Ascending aorta (tissue), 2 donors: ENCODE data around the gene GABRG3. TPM values are rescaled to one million over a fixed set of nuclear protein-coding genes. Genes with fewer than 3 reads are reported as not detected.

Source experiments
- DNase-seq, 2 donors: peaks; one replicate each; pipeline ENCODE4 v3.0.0-alpha.2; 2019; ENCODE audit warnings: low spot score in 2 of 2
- H3K27ac ChIP-seq, 2 donors: fragments of 200-600 bp; sonication (generic); one replicate each; pipeline ENCODE4 v1.5.1; 2016 to 2017; ENCODE audit warnings: mild to moderate bottlenecking in 1 of 2
- H3K27me3 ChIP-seq: fragments of 200-600 bp; sonication (generic); one replicate; pipeline ENCODE4 v1.5.1; 2017
- H3K36me3 ChIP-seq, 2 donors: fragments of 200-600 bp; sonication (generic); one replicate each; pipeline ENCODE4 v1.5.1; 2016
- H3K4me1 ChIP-seq, 2 donors: fragments of 200-600 bp; sonication (generic); one replicate each; pipeline ENCODE4 v1.5.1; 2016 to 2017; ENCODE audit warnings: mild to moderate bottlenecking in 1 of 2
- H3K4me3 ChIP-seq, 2 donors: fragments of 200-600 bp; sonication (generic); one replicate each; pipeline ENCODE4 v1.5.1; 2016 to 2017; ENCODE audit warnings: mild to moderate bottlenecking in 1 of 2
- H3K9me3 ChIP-seq, 2 donors: fragments of 200-600 bp; sonication (generic); one replicate each; pipeline ENCODE4 v1.5.1; 2016
- CTCF ChIP-seq, 3 experiments: fragments of 200-600 bp in 2 of 3; fragments of 450-650 bp in 1 of 3; sonication (generic) in 2 of 3; IDR thresholded peaks; one replicate each; pipeline ENCODE4 v1.5.1; 2016 to 2019; ENCODE audit warnings: antibody characterized with exemption in 3 of 3, mild to moderate bottlenecking in 1 of 3, moderate library complexity in 1 of 3
- intact Hi-C: fragments of 100-400 bp; cut with DNase I; formaldehyde crosslinking; loops from one replicate; pipeline ENCODE4 v1.15.1; 2023
- total RNA-seq: library from RNA; depleted of rRNA; stranded (reverse); fragments of >200 nt; gene quantifications from one replicate; pipeline ENCODE4 v1.1.0, GENCODE V29; 2016

Gene GABRG3
- total RNA-seq, 1 donor from 2014 or later = not detected

GRCh38 chr15:27231811-27232210 is 260.8 kb downstream of the GABRG3 start:
- no peak overlapping the region for H3K4me3 ChIP-seq
- H3K27ac ChIP-seq = no peak overlapping the region
- intact Hi-C loops = no loop called here
- DNase-seq = no peak
- no peaks in the 10 kb centered on the region for H3K9me3 ChIP-seq
- H3K4me1 ChIP-seq = no peaks in the 10 kb centered on the region
- TF ChIP-seq CTCF (IDR thresholded peaks at IDR 0.05) = no peak
- no peaks in the 10 kb centered on the region for H3K36me3 ChIP-seq
- H3K27me3 ChIP-seq = no peaks in the 10 kb centered on the region

DNA sequence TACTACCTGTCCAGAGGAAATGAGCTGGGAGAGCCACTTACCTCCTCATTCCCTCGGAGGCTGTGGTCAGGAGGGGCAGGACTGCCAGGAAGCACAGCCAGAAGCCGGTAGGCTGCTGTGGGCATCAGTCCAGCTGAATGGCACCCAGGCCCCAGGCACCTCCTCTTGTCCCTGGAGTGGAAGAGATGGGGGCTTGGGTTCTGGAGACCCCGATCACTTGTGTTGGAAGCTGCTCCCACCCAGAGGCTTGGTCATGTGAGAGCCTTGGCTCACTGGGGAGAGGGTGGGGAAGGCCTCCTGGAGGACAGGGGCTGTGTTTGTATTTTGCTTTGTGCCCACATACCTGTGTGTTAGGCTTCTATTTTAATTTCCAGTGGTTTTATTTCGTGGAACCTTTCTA is 261.9 kb downstream of the GABRG3 start:
- Histone ChIP-seq H3K4me1 (no peaks in the 10 kb centered on the region), H3K27me3 (no peaks in the 10 kb centered on the region), H3K27ac (no peak overlapping the region), H3K36me3 (no peaks in the 10 kb centered on the region), H3K9me3 (no peaks in the 10 kb centered on the region), H3K4me3 (no peak overlapping the region)
- no peak for TF ChIP-seq CTCF (IDR thresholded peaks at IDR 0.05)
- intact Hi-C loops = no loop called here
- no peak for DNase-seq

- H3K4me3 ChIP-seq = no peak overlapping the region
- no peaks in the 10 kb centered on the region for H3K4me1 ChIP-seq
- TF ChIP-seq CTCF (IDR thresholded peaks at IDR 0.05) = no peak
- DNase-seq = no peak
- no peaks in the 10 kb centered on the region for H3K27me3 ChIP-seq
- no peak overlapping the region for H3K27ac ChIP-seq
- H3K36me3 ChIP-seq = no peaks in the 10 kb centered on the region
- intact Hi-C loops = no loop called here
- no peaks in the 10 kb centered on the region for H3K9me3 ChIP-seq
These were observed 263.6 kb downstream of the GABRG3 start for GRCh38 chr15:27234593-27234992.

- no peak overlapping the region for H3K4me3 ChIP-seq
- no peaks in the 10 kb centered on the region for H3K9me3 ChIP-seq
- intact Hi-C loops = no loop called here
- no peaks in the 10 kb centered on the region for H3K27me3 ChIP-seq
- TF ChIP-seq CTCF (IDR thresholded peaks at IDR 0.05) = no peak
- H3K27ac ChIP-seq = no peak overlapping the region
- DNase-seq = no peak
- no peaks in the 10 kb centered on the region for H3K36me3 ChIP-seq
- no peaks in the 10 kb centered on the region for H3K4me1 ChIP-seq
These were observed 264.2 kb downstream of the GABRG3 start for GRCh38 chr15:27235161-27235560.

- H3K4me1 ChIP-seq = no peaks in the 10 kb centered on the region
- intact Hi-C loops = no loop called here
- H3K4me3 ChIP-seq = no peak overlapping the region
These were observed 264.7 kb downstream of the GABRG3 start for GRCh38 chr15:27235681-27236080.

More at GRCh38 chr15:27235681-27236080, 264.7 kb downstream of the GABRG3 start:
- TF ChIP-seq CTCF (IDR thresholded peaks at IDR 0.05) = no peak
- H3K36me3 ChIP-seq = no peaks in the 10 kb centered on the region
- no peaks in the 10 kb centered on the region for H3K9me3 ChIP-seq
- DNase-seq = no peak
- no peaks in the 10 kb centered on the region for H3K27me3 ChIP-seq
- H3K27ac ChIP-seq = no peak overlapping the region
